ENCODE measurements around the gene PPP6C.
"Not testable (repeated sequence)": the region's sequence is repeated elsewhere in the genome, so short reads cannot be mapped to it uniquely, and the experiment has no call there.

PPP6C gene

DNA sequence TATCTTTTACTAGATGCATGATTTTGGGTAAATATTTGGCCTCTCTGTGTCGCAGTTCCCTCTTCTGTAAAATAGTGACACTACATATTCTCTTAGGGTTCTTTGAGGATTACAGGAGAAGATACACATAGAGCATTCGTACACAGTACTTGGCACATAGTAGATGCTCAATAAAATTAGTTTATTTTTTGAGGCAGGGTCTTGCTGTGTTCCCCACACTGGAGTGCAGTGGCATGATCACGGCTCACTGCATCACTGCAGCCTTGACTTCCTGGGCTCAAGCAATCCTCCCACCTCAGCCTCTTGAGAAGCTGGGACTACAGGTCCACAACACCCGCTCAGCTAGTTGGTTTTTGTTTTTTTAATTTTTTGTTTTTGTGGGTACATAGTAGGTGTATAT lies 47.9 kb downstream of the PPP6C start:
- no peak for DNase-seq (ENCODE audit: low read depth in 2 of 2)

DNA sequence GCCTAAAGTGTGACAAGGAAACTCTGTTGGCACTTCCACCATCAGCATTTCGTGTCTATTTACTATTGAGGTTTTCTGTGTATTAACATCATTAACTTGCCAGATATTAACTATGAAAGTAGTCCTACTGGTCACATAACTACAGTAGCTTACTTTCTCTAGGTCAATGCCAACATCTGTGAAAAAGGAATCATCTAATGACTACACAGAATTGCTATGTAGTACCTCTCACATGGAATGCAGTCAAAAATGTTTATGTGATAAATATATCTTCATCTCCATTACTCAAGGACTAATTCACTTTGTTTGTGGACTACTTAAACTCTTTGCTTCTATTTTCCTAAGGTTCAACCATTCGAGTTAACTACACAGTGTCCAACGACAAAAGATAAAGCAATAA lies 48.4 kb downstream of the PPP6C start:
- no peak for DNase-seq (ENCODE audit: low read depth in 2 of 2)

DNA sequence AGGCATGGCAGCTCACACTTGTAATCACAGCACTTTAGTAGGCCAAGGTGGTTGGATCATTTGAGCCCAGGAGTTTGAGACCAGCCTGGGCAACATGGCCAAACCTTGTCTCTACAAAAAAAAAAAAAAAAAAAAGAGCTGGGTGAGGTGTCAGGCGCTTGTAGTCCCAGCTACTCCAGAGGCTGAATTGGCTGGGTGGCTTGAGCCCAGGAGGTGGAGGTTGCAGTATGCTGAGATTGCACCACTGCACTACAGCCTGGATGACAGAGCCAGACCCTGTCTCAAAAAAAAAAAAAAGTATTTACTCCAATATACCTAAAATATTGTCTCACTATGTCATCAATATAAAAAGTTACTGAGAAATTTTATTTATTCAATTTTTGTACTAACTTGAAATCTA lies 49.0 kb downstream of the PPP6C start:
- no peak for DNase-seq (ENCODE audit: low read depth in 2 of 2)

DNA sequence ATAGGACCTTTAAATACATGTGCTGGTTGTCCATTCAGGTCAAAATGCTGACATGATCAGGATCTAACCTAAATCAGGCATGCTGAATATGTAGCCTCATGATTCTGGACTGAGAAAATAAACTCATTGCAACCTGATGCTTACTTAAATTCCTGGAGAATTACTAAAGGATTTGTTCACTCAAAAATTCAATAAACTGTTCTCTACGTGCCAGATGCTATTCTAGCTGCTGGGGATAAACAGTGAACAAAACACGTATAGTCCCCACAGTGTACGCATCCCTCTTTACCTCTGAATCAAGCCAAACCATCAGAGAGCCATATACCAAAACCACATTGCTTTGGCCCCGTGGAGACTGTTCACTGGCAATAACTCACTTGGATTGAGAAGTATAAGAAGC lies 52.4 kb downstream of the PPP6C start:
- DNase-seq (ENCODE audit: low read depth in 2 of 2), result no peak

DNA sequence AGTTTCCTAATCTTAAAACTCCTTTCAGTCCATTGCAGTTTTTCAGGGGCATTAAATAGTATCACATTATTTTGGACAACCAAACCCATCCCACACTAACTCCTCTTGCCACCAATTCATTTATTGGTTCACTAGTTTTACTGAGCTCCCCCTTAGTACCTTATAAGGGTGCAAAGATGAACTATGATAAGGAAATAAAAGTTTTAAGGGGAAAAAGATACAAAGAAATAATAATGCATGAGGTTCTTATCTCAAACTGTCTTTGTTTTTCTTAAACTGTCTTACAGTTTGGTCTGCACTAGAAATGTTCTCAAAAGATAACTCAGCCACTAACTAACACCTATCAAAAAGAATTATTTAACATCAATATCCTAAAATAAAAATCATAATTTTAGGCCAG lies 54.6 kb downstream of the PPP6C start:
- DNase-seq (ENCODE audit: low read depth in 2 of 2), result no peak

DNA sequence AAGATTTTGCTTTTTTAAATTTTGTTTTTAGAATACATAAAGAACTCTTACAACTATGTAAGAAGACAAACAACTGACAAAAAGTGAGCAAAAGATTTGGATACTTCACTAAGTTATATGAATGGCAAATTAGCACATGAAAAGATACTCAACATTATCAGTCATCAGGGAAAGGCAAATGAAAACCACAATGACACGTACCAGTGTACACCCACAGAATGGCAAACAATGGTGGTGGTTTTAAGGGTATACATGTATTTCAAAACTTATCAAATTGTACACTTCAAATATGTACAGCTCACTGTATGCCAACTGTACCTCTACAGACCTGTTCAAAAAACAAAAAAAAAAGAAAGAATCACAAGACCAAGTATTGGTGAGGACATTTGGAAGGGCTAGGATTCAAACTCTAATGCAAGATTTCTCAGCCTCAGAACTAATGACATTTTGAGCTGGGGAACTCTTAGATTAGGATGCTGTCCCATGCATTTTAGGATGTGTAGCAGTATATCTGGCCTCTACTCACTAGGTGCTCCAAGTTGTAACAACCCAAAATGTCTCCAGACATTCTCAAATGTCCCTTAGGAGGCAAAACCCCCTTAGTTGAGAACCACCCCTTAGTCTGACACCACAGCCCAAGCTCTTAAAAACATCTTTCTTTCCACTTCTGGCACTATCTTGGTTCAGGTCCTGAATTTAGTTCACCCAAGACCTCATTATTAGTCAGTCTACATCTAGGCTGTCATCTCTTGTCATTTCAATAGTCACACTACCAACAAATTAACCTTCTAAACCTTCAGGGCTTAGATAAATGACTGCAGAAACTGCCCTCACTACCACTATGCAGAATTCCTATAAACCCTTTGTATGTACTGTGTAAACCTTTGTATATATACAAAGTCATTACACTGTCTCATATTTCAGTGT lies 55.9 kb downstream of the PPP6C start:
- DNase-seq (ENCODE audit: low read depth in 2 of 2), result no peak

DNA sequence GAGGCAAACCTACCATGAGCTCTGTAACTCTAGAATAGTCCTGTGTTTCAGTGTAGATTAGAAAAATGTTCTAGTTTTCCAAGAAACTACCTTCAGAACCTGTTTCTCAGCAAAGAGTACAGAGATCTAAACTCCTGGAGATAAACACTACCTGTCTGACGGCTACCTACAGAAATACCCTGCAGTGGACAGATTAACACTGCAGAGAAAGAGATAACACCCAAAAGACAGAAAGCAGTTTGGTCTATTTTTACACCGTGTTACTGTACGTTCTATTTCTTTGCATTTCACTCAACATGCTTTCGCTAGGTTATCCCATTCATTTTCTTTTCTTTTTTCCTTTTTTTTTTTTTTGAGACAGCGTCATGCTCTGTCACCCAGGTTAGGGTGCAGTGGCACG lies 57.8 kb downstream of the PPP6C start:
- DNase-seq (ENCODE audit: low read depth in 2 of 2), result no peak

DNA sequence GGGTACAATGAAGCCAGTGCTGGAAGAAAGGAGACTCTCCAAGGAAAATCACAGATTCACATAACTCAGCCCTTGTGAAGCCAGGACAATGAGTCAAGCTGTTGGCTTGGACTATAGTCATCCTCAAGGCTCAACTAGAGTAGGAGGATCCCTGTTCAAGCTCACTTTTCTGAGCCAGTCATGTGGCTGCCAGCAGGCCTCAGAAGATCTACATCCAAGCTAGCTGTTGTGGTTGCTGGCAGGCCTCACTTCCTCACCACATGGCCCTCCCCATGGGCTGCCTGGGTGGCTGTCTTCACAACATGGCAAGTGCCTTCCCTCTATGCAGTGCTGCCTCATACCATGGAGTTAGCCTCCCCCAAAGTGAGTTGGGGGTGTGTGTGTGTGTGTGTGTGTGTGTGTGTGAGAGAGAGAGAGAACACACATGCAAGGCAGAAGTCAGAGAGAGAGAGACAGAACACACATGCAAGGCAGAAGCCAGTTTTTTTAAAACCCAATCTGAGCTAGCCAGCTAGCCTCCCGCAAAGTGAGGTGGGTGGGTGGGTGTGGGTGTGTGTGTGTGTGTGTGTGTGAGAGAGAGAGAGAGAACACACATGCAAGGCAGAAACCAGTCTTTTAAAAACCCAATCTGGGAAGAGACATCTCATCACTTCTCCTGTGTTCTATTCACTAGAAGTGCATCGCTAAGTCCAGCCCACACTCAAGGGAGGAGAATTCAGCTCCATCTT lies 63.4 kb downstream of the PPP6C start:
- DNase-seq (ENCODE audit: low read depth in 2 of 2), result peak; percentile 68 to 69

GRCh38 chr9:125125523-125125922 lies 64.1 kb downstream of the PPP6C start:
- no peak for DNase-seq (ENCODE audit: low read depth in 2 of 2)

GRCh38 chr9:125121146-125121545 lies 68.5 kb downstream of the PPP6C start:
- no peak for DNase-seq (ENCODE audit: low read depth in 2 of 2)

- DNase-seq (ENCODE audit: low read depth in 2 of 2), result no peak
These were observed 69.8 kb downstream of the PPP6C start for GRCh38 chr9:125119643-125120286.

DNA sequence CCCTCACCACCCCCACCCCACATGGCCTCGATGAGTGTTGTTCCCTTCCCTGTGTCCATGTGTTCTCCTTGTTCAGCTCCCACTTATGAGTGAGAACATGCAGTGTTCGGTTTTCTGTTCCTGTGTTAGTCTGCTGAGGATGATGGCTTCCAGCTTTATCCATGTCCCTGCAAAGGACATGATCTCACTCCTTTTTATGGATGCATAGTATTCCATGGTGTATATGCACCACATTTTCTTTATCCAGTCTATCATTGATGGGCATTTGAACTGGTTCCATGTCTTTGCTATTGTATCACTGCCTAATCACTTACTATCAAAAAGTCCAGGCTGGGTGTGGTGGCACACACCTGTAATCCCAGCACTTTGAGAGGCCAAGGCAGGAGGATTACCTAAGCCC lies 70.9 kb downstream of the PPP6C start:
- DNase-seq (ENCODE audit: low read depth in 2 of 2), result not testable (repeated sequence)

- not testable (repeated sequence) for DNase-seq (ENCODE audit: low read depth in 2 of 2)
These were observed 75.1 kb downstream of the PPP6C start for GRCh38 chr9:125114503-125114902.

DNA sequence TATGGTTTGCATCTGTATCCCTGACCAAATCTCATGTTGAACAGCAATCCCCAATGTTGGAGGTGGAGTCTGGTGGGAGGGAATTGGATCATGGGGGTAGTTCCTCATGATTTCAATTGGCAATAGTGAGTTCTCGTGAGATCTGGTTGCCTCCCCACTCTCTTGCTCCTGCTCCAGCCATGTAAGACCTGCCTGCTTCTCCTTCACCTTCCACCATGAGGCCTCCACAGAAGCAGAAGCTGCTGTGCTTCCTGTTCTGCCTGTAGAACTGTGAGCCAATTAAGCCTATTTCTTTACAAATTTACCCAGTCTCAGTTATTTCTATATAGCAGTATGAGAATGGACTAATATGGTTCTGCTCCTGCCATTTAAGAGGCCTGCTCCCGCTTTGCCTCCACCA lies 79.1 kb downstream of the PPP6C start:
- DNase-seq (ENCODE audit: low read depth in 2 of 2), result no peak

DNA sequence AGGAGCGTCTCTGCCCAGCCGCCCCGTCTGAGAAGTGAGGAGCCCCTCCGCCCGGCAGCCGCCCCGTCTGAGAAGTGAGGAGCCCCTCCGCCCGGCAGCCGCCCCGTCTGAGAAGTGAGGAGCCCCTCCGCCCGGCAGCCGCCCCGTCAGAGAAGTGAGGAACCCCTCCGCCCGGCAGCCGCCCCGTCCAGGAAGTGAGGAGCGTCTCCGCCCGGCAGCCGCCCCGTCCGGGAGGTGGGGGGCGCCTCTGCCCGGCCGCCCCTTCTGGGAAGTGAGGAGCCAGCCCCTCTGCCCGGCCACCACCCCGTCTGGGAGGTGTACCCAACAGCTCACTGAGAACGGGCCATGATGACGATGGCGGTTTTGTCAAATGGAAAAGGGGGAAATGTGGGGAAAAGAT lies 81.1 kb downstream of the PPP6C start:
- DNase-seq (ENCODE audit: low read depth in 2 of 2), result not testable (repeated sequence)

DNA sequence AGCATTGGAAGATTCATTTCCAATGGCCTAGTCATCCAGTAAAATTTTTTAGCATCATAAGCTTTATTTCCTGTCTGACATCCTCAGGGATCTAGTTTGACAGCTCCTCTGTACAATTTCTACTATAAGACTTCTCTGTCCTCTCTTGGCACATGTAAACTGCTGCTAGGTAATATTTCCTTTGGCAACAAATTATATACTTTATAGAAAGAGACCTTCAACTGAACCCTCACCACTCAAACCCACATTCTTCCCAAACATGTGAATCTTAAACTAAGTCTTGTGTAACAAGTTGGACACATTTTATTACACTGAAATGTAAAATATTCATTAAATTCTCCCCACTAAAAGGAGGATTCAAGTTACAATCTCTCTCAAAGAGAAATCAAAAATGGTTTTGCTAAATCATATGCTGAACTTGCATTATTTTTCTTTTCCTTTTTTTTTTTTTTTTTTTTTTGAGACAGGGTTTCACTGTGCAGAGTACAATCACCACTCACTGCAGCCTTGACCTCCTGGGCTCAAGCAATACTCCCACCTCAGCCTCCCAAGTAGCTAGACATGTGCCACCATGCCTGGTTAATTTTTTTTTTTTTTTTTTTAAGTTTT lies 83.2 kb downstream of the PPP6C start:
- DNase-seq (ENCODE audit: low read depth in 2 of 2), result no peak

GRCh38 chr9:125103770-125104460 lies 85.7 kb downstream of the PPP6C start:
- no peak for DNase-seq (ENCODE audit: low read depth in 2 of 2)

DNA sequence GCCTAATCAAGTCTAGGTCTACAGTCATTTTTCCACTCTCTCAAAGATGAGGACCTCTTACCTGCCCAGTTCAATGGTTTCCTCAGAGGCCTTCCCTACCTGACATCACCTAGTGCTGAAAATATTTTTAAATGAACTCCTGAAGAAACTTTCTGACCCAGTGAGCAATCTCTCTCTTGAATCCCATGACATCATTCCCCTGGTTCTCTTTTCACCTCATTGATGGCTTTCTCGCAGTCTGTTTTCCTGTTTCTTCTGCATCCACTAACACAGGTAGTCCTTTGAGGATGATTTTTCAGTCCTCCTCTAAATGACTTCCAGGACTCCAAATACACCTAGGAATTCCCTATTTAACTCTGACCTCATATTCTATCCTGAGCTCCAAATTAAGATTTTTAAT lies 86.6 kb downstream of the PPP6C start:
- DNase-seq (ENCODE audit: low read depth in 2 of 2), result no peak

GRCh38 chr9:125100822-125101221 lies 88.8 kb downstream of the PPP6C start:
- DNase-seq (ENCODE audit: low read depth in 2 of 2), result no peak

GRCh38 chr9:125099816-125100215 lies 89.8 kb downstream of the PPP6C start:
- DNase-seq (ENCODE audit: low read depth in 2 of 2), result no peak
